ENCODE data around the gene GXYLT1. TPM values are rescaled to one million over a fixed set of nuclear protein-coding genes. Genes with fewer than 3 reads are reported as not detected.

Gene GXYLT1
- total and polyA plus RNA-seq, 2 of the 13 experiments (the other 11 are each of a cell fraction or from before 2014, with no cell fraction given), result 7.8 to 17.0 TPM

- in situ Hi-C loops (cut with HindIII; ENCODE audit: extremely low pct_ligation_motif_present, low pct_unique_long_range_greater_than_20kb), result no loop called here
- CTCF ChIA-PET (ENCODE audit: low intra/inter-chr PET ratio, low total read pairs), result no interaction called here
- FAIRE-seq, result no peak
- no peak for TF ChIP-seq ZNF619 (CRISPR knock-in tag; IDR thresholded peaks at IDR 0.05)
- no peak for TF ChIP-seq ZKSCAN1 (IDR thresholded peaks at IDR 0.05; ENCODE audit: low read length)
- no peak for TF ChIP-seq ZNF670 (CRISPR knock-in tag; IDR thresholded peaks at IDR 0.05; ENCODE audit: borderline replicate concordance)
- TF ChIP-seq ZNF549 (CRISPR knock-in tag; IDR thresholded peaks at IDR 0.05), result no peak
- no peak for TF ChIP-seq KDM1A (CRISPR knock-in tag; IDR thresholded peaks at IDR 0.05)
- no peak for TF ChIP-seq LCORL (IDR thresholded peaks at IDR 0.05)
- TF ChIP-seq LCORL (CRISPR knock-in tag; IDR thresholded peaks at IDR 0.05), result no peak
- TF ChIP-seq, protein P1, sequence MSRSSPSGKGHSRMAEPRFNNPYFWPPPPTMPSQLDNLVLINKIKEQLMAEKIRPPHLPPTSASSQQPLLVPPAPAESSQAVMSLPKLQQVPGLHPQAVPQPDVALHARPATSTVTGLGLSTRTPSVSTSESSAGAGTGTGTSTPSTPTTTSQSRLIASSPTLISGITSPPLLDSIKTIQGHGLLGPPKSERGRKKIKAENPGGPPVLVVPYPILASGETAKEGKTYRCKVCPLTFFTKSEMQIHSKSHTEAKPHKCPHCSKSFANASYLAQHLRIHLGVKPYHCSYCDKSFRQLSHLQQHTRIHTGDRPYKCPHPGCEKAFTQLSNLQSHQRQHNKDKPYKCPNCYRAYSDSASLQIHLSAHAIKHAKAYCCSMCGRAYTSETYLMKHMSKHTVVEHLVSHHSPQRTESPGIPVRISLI (CRISPR knock-in tag; IDR thresholded peaks at IDR 0.05; ENCODE audit: borderline replicate concordance), result no peak
- TF ChIP-seq ZNF577 (CRISPR knock-in tag; IDR thresholded peaks at IDR 0.05; ENCODE audit: borderline replicate concordance, low read depth), result no peak
- no peak for TF ChIP-seq EEA1 (CRISPR knock-in tag; IDR thresholded peaks at IDR 0.05; ENCODE audit: borderline replicate concordance)
- no peak for TF ChIP-seq YEATS4 (CRISPR knock-in tag; IDR thresholded peaks at IDR 0.05; ENCODE audit: borderline replicate concordance)
- no peak for TF ChIP-seq ARID5B (CRISPR knock-in tag; IDR thresholded peaks at IDR 0.05)
- TF ChIP-seq RBM39 (IDR thresholded peaks at IDR 0.05; ENCODE audit: low read depth, low read length, poor library complexity, severe bottlenecking), result no peak
- TF ChIP-seq RAD21 (CRISPR knock-in tag; IDR thresholded peaks at IDR 0.05), result no peak
- no peak for TF ChIP-seq MNT (IDR thresholded peaks at IDR 0.05)
Observed at GRCh38 chr12:42085594-42085993, 59.1 kb downstream of the GXYLT1 start.

More at GRCh38 chr12:42085594-42085993, 59.1 kb downstream of the GXYLT1 start:
- DNase-seq (ENCODE audit: low spot score) (no peak), ATAC-seq (no peak)
- no peak overlapping the region for H2AFZ ChIP-seq (ENCODE audit: low read length)
- no peak overlapping the region for H3K9ac ChIP-seq (ENCODE audit: insufficient read depth, low read depth, low read length)
- WGBS (ENCODE audit: low lambda C conversion rate), result 58% methylated on average over 3 of the region's 3 CpGs
- intact Hi-C loops (cut with micrococcal nuclease; ENCODE audit: unreplicated experiment), result no loop called here
- no peak overlapping the region for H3K4me3 ChIP-seq (replicated peaks in 1 of 3; ENCODE audit: insufficient read depth in 1 of 3, low read depth in 2 of 3, low read length in 3 of 3)
- H3K79me2 ChIP-seq (ENCODE audit: insufficient read depth, low read length), result no peaks in the 10 kb centered on the region
- BruUV-seq (replicated peaks), result no TSS peak
- no peaks in the 10 kb centered on the region for H3K4me1 ChIP-seq (ENCODE audit: insufficient read depth, low read length)
- no peaks in the 10 kb centered on the region for H4K20me1 ChIP-seq (ENCODE audit: insufficient read depth, low read length)
- H3K36me3 ChIP-seq (replicated peaks in 1 of 2; ENCODE audit: control insufficient read depth in 1 of 2, insufficient read depth in 2 of 2, low read length in 2 of 2), result peaks cover 3 to 7% of the 10 kb centered on the region in 2 experiments; a peak in 2 of 5 replicates
- no peaks in the 10 kb centered on the region for H3K27me3 ChIP-seq (ENCODE audit: control insufficient read depth in 1 of 2, insufficient read depth in 2 of 2, low read length in 2 of 2)
- H3K9me3 ChIP-seq (ENCODE audit: low read length), result no peaks in the 10 kb centered on the region
- H3K27ac ChIP-seq (ENCODE audit: extremely low read length, insufficient read depth, low read length), result no peak overlapping the region
- POLR2A ChIA-PET, result no interaction called here
- no peak overlapping the region for H3K4me2 ChIP-seq (ENCODE audit: low read depth, low read length)

Data from HepG2 (cell line).